B cell (primary cell): ENCODE results near the gene STAP2. TPM values are rescaled to one million over a fixed set of nuclear protein-coding genes. Genes with fewer than 3 reads are reported as not detected.
A peak's percentile ranks its signal among the peaks of the same experiment; 100 is the strongest.

Experiments used
- ATAC-seq: fragments of 200-7000 bp; cut with Tn5 transposase; one replicate; pipeline ENCODE4 v1.10.0; 2021; ENCODE audit warnings: low read depth, mild to moderate bottlenecking, moderate number of reproducible peaks, moderate library complexity
- CTCF ChIA-PET: fragments of 350-600 bp; sonication (Branson Sonifier 250); formaldehyde crosslinking; loops from one replicate; lab custom pipeline; 2021; ENCODE audit warnings: antibody characterized with exemption, inconsistent platforms; lab: Charles Lee
- POLR2A ChIA-PET: fragments of 350-600 bp; sonication (Branson Sonifier 250); formaldehyde crosslinking; loops from one replicate; lab custom pipeline; 2021; ENCODE audit warnings: antibody characterized with exemption; lab: Charles Lee
- DNase-seq: peaks from one replicate; pipeline ENCODE4 v3.0.0; 2013
- H2AFZ ChIP-seq: 2 replicates; pipeline ENCODE4 v1.6.1; 2012; ENCODE audit warnings: mild to moderate bottlenecking, low read depth, low read length; ENCODE audit not compliant: insufficient read depth, poor library complexity, severe bottlenecking
- H3K27ac ChIP-seq, 2 donors: 1 replicate in 1 of 2; 2 replicates in 1 of 2; pipeline ENCODE4 v1.5.1; 2012 to 2013; ENCODE audit warnings: low read length in 2 of 2, mild to moderate bottlenecking in 2 of 2, moderate library complexity in 1 of 2
- H3K27me3 ChIP-seq, 4 experiments: fragments of 200-600 bp in 1 of 4; sonication (generic) in 1 of 4; replicated peaks in 1 of 4; 1 replicate in 2 of 4; 2 replicates in 2 of 4; pipeline versions ENCODE4 v1.6.1 to v1.7.0; 2013 to 2016; ENCODE audit warnings: low read length in 3 of 4, mild to moderate bottlenecking in 2 of 4, mixed read lengths in 1 of 4, moderate library complexity in 1 of 4; ENCODE audit not compliant: insufficient read depth in 4 of 4, control insufficient read depth in 3 of 4; ENCODE audit errors: control extremely low read depth in 1 of 4
- H3K36me3 ChIP-seq, 2 experiments: replicated peaks in 1 of 2; 1 replicate in 1 of 2; 2 replicates in 1 of 2; pipeline versions ENCODE4 v1.6.1 to v1.7.1; 2013; ENCODE audit warnings: low read length in 1 of 2; ENCODE audit not compliant: insufficient read depth in 2 of 2, control insufficient read depth in 1 of 2; ENCODE audit errors: control extremely low read depth in 1 of 2, extremely low read depth in 1 of 2
- H3K4me1 ChIP-seq, 2 donors: fragments of 200-600 bp in 1 of 2; sonication (generic) in 1 of 2; 1 replicate in 1 of 2; 2 replicates in 1 of 2; pipeline versions ENCODE4 v1.5.1 to v1.6.1; 2013 to 2017; ENCODE audit warnings: low read length in 2 of 2; ENCODE audit not compliant: control insufficient read depth in 2 of 2, insufficient read depth in 2 of 2
- H3K4me2 ChIP-seq: replicated peaks from 2 replicates; pipeline ENCODE3; 2012; ENCODE audit warnings: mild to moderate bottlenecking, low read depth, low read length; ENCODE audit not compliant: poor library complexity, severe bottlenecking
- H3K4me3 ChIP-seq, 5 experiments: fragments of 200-600 bp in 1 of 5; sonication (generic) in 1 of 5; 1 replicate in 3 of 5; 2 replicates in 2 of 5; pipeline versions ENCODE4 v1.5.1 to v1.7.0; 2011 to 2016; ENCODE audit warnings: low read length in 4 of 5, mild to moderate bottlenecking in 4 of 5, low read depth in 2 of 5, control low read depth in 1 of 5, moderate library complexity in 1 of 5; ENCODE audit not compliant: insufficient read depth in 1 of 5; ENCODE audit errors: control extremely low read depth in 1 of 5, extremely low read depth in 1 of 5
- H3K79me2 ChIP-seq: fragments of 200-600 bp; sonication (generic); one replicate; pipeline ENCODE4 v1.6.0; 2016; ENCODE audit warnings: low read length; ENCODE audit not compliant: control insufficient read depth, insufficient read depth
- H3K9ac ChIP-seq: fragments of 200-600 bp; sonication (generic); 2 replicates; pipeline ENCODE4 v1.6.1; 2017; ENCODE audit warnings: mild to moderate bottlenecking, low read length, moderate library complexity
- H3K9me3 ChIP-seq, 3 donors: one replicate each; pipeline versions ENCODE4 v1.6.1 to v1.7.1; 2013; ENCODE audit warnings: low read length in 2 of 3; ENCODE audit not compliant: control insufficient read depth in 2 of 3, insufficient read depth in 1 of 3; ENCODE audit errors: control extremely low read depth in 1 of 3
- H4K20me1 ChIP-seq: 2 replicates; pipeline ENCODE4 v1.6.0; 2012; ENCODE audit warnings: mild to moderate bottlenecking, low read length; ENCODE audit not compliant: insufficient read depth, control insufficient read depth, poor library complexity, severe bottlenecking
- H3K27ac Mint-ChIP-seq: one replicate; pipeline ENCODE4 v1.8.0; 2021; ENCODE audit warnings: mixed read lengths
- H3K27me3 Mint-ChIP-seq: one replicate; pipeline ENCODE4 v1.8.0; 2021; ENCODE audit warnings: mixed read lengths
- H3K4me1 Mint-ChIP-seq: one replicate; pipeline ENCODE4 v1.8.0; 2021; ENCODE audit warnings: mixed read lengths
- H3K4me3 Mint-ChIP-seq: one replicate; pipeline ENCODE4 v1.8.0; 2021; ENCODE audit warnings: mixed read lengths
- H3K9me3 Mint-ChIP-seq: one replicate; pipeline ENCODE4 v1.8.0; 2022; ENCODE audit warnings: mixed read lengths; ENCODE audit not compliant: insufficient read depth
- CTCF ChIP-seq: fragments of 200-600 bp; IDR thresholded peaks from one replicate; pipeline ENCODE4 v1.8.0; 2022; ENCODE audit warnings: antibody characterized with exemption, mild to moderate bottlenecking
- EZH2 ChIP-seq: IDR thresholded peaks from 2 replicates; pipeline ENCODE4 v1.6.1; 2012; ENCODE audit warnings: borderline replicate concordance, low read depth, mild to moderate bottlenecking, moderate library complexity, low read length; ENCODE audit not compliant: insufficient read depth, poor library complexity, severe bottlenecking
- WGBS: methylation state at CpG from one replicate; pipeline ENCODE4 v1.1.5; 2013; ENCODE audit warnings: missing lambda C conversion rate; ENCODE audit not compliant: insufficient coverage; 5-methylcytosine and 5-hydroxymethylcytosine counted together
- intact Hi-C: fragments of 100-400 bp; cut with micrococcal nuclease; formaldehyde crosslinking; loops from one replicate; pipeline ENCODE4 v1.10.0; 2022
- polyA plus RNA-seq: library from polyadenylated mRNA; depleted of rRNA; stranded (reverse); fragments of >200 nt; gene quantifications from 2 replicates; pipeline ENCODE4 v1.2.3, GENCODE V29; 2012
- total RNA-seq, 2 donors: library from RNA; stranded (reverse); fragments of 120-200 nt in 1 of 2; gene quantifications; 1 replicate in 1 of 2; 2 replicates in 1 of 2; pipeline versions ENCODE4 v1.2.3 to v1.2.4, GENCODE V29; 2013 to 2022

Gene STAP2
- total and polyA plus RNA-seq, 2 donors (not counting 1 experiment from before 2014, with no cell fraction given) = 0.27 to 0.72 TPM

GRCh38 chr19:4342615-4343369, 4.2 kb upstream of the STAP2 start:
- TF ChIP-seq CTCF (no peak), EZH2 (peak; percentile 100)
- Mint-ChIP-seq H3K27me3 (no peaks in the 10 kb centered on the region), H3K27ac (peak overlapping the region; percentile 69), H3K4me3 (peak overlapping the region; percentile 90), H3K9me3 (no peaks in the 10 kb centered on the region), H3K4me1 (peaks cover 27% of the 10 kb centered on the region)
- WGBS = under 1% methylated on average over 39 of the region's 39 CpGs
- H2AFZ ChIP-seq = peak overlapping the region; percentile 92
- peak; percentile 85 for ATAC-seq
- peaks cover 10 to 32% of the 10 kb centered on the region in 2 donors for H3K4me1 ChIP-seq
- peak overlapping the region; percentile 91 for H3K4me2 ChIP-seq
- H3K4me3 ChIP-seq = peak overlapping the region; percentile 63 to 89 (median 81)
- H3K79me2 ChIP-seq = peaks cover 9% of the 10 kb centered on the region
- intact Hi-C loops = loop anchor here (1.0 to 2.0 kb wide), 5 partner anchors 14 to 129 kb away; partner anchors contain the start of genes SH3GL1 and UBXN6
- ChIA-PET CTCF (interaction anchor here (0.6 to 3.2 kb wide), 12 partner anchors 10 to 1232 kb away, joined by 3 to 32 read pairs (median 4); partner anchors contain the start of genes CHAF1A and SH3GL1), POLR2A (interaction anchor here (1.0 to 2.0 kb wide), 9 partner anchors 10 to 1307 kb away, joined by 3 to 11 read pairs (median 3); partner anchors contain the start of genes CHAF1A and HDGFL2)
- no peaks in the 10 kb centered on the region for H3K27me3 ChIP-seq
- peak overlapping the region; percentile 68 for H3K9ac ChIP-seq
- H3K9me3 ChIP-seq = no peaks in the 10 kb centered on the region
- peaks cover 0 to 4% of the 10 kb centered on the region in 2 experiments for H3K36me3 ChIP-seq
- DNase-seq = peak; percentile 97
- peak overlapping the region; percentile 64 to 82 for H3K27ac ChIP-seq
- H4K20me1 ChIP-seq = no peaks in the 10 kb centered on the region
